OCI-LY3 (cell line): ENCODE results near the gene PPP1R2B.

ENCODE experiments used
- EZH2phosphoT487 ChIP-seq: fragments of 200-600 bp; shearing (Covaris generic); IDR thresholded peaks from 2 replicates; pipeline ENCODE4 v1.6.1; 2018; ENCODE audit warnings: antibody characterized with exemption, mixed run types, low read depth
- TF ChIP-seq, protein P1 (sequence below): fragments of 200-600, 300-600 bp; sonication (generic); IDR thresholded peaks from 2 replicates; pipeline ENCODE4 v1.5.1; 2014; ENCODE audit warnings: antibody characterized with exemption, low read length, low read depth

DNA sequence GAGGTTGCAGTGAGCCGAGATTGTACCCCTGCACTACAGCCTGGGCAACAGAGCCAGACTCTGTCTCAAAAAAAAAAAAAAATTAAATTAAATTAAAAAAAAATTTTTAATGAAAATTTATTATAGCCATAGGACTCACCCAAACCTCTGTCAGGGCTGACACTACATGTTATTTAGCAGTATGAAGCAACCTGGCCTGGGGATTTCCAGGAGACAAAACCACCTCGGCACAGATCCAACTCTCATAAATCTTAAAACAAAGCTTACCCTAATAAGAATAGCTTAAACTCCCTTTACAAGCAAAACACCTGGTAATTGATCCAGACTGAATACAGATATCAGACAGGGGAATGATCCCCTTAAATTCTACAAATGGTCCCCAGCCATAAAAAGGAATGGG lies 38.4 kb downstream of the PPP1R2B start:
- TF ChIP-seq, protein P1, sequence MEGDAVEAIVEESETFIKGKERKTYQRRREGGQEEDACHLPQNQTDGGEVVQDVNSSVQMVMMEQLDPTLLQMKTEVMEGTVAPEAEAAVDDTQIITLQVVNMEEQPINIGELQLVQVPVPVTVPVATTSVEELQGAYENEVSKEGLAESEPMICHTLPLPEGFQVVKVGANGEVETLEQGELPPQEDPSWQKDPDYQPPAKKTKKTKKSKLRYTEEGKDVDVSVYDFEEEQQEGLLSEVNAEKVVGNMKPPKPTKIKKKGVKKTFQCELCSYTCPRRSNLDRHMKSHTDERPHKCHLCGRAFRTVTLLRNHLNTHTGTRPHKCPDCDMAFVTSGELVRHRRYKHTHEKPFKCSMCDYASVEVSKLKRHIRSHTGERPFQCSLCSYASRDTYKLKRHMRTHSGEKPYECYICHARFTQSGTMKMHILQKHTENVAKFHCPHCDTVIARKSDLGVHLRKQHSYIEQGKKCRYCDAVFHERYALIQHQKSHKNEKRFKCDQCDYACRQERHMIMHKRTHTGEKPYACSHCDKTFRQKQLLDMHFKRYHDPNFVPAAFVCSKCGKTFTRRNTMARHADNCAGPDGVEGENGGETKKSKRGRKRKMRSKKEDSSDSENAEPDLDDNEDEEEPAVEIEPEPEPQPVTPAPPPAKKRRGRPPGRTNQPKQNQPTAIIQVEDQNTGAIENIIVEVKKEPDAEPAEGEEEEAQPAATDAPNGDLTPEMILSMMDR, result no peak
- TF ChIP-seq EZH2phosphoT487, result no peak
